Central memory CD8-positive, alpha-beta T cell (primary cell): ENCODE measurements around the gene SLC5A2.
"Not testable (repeated sequence)": the region's sequence is repeated elsewhere in the genome, so short reads cannot be mapped to it uniquely, and the experiment has no call there.

Experiments used
- ATAC-seq: fragments of 150-1000 bp; cut with Tn5 transposase; replicated peaks from 2 replicates; pipeline ENCODE4 v1.10.0; 2022; ENCODE audit warnings: mild to moderate bottlenecking, moderate FRiP score, moderate number of reproducible peaks; ENCODE audit not compliant: poor library complexity, severe bottlenecking; ENCODE audit errors: extremely low read depth
- DNase-seq, 2 donors: peaks; one replicate each; pipeline ENCODE4 v3.0.0; 2021; ENCODE audit warnings: low spot score in 2 of 2
- H3K27ac Mint-ChIP-seq: one replicate; pipeline ENCODE4 v1.8.0; 2022; ENCODE audit warnings: low read depth, mild to moderate bottlenecking, moderate library complexity, mixed read lengths
- H3K27me3 Mint-ChIP-seq: one replicate; pipeline ENCODE4 v1.8.0; 2022; ENCODE audit warnings: mixed read lengths
- H3K36me3 Mint-ChIP-seq: one replicate; pipeline ENCODE4 v1.8.0; 2022; ENCODE audit warnings: mild to moderate bottlenecking, moderate library complexity, mixed read lengths; ENCODE audit not compliant: insufficient read depth
- H3K4me1 Mint-ChIP-seq: one replicate; pipeline ENCODE4 v1.8.0; 2022; ENCODE audit warnings: mixed read lengths
- H3K4me3 Mint-ChIP-seq: one replicate; pipeline ENCODE4 v1.8.0; 2022; ENCODE audit warnings: mild to moderate bottlenecking, moderate library complexity, mixed read lengths
- H3K9me3 Mint-ChIP-seq: one replicate; pipeline ENCODE4 v1.8.0; 2022; ENCODE audit warnings: mixed read lengths

SLC5A2 gene

GRCh38 chr16:31474773-31475738, 7.9 kb upstream of the SLC5A2 start:
- no peak for ATAC-seq
- H3K9me3 Mint-ChIP-seq, result no peaks in the 10 kb centered on the region
- no peak overlapping the region for H3K4me3 Mint-ChIP-seq
- H3K27ac Mint-ChIP-seq, result no peak overlapping the region
- peaks cover 25% of the 10 kb centered on the region for H3K4me1 Mint-ChIP-seq
- DNase-seq, result no peak
- H3K27me3 Mint-ChIP-seq, result peaks cover 16% of the 10 kb centered on the region
- H3K36me3 Mint-ChIP-seq, result peaks cover 5% of the 10 kb centered on the region

DNA sequence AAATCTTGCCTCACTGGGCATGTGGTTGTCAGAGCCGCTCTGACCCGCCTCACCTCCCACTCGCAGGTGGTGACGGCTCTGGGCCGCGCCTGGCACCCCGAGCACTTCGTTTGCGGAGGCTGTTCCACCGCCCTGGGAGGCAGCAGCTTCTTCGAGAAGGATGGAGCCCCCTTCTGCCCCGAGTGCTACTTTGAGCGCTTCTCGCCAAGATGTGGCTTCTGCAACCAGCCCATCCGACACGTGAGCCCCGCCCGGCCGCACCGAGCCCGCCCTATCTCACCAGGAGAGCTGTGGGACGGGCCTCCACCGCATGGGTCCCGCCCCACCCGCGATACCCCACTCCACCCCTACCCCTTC, 7.0 kb upstream of the SLC5A2 start:
- no peak for DNase-seq
- ATAC-seq, result no peak
- peaks cover 25% of the 10 kb centered on the region for H3K4me1 Mint-ChIP-seq
- peak overlapping the region; percentile 82 for H3K4me3 Mint-ChIP-seq
- peaks cover 5% of the 10 kb centered on the region for H3K36me3 Mint-ChIP-seq
- H3K27ac Mint-ChIP-seq, result no peak overlapping the region
- H3K9me3 Mint-ChIP-seq, result no peaks in the 10 kb centered on the region
- peaks cover 16% of the 10 kb centered on the region for H3K27me3 Mint-ChIP-seq

DNA sequence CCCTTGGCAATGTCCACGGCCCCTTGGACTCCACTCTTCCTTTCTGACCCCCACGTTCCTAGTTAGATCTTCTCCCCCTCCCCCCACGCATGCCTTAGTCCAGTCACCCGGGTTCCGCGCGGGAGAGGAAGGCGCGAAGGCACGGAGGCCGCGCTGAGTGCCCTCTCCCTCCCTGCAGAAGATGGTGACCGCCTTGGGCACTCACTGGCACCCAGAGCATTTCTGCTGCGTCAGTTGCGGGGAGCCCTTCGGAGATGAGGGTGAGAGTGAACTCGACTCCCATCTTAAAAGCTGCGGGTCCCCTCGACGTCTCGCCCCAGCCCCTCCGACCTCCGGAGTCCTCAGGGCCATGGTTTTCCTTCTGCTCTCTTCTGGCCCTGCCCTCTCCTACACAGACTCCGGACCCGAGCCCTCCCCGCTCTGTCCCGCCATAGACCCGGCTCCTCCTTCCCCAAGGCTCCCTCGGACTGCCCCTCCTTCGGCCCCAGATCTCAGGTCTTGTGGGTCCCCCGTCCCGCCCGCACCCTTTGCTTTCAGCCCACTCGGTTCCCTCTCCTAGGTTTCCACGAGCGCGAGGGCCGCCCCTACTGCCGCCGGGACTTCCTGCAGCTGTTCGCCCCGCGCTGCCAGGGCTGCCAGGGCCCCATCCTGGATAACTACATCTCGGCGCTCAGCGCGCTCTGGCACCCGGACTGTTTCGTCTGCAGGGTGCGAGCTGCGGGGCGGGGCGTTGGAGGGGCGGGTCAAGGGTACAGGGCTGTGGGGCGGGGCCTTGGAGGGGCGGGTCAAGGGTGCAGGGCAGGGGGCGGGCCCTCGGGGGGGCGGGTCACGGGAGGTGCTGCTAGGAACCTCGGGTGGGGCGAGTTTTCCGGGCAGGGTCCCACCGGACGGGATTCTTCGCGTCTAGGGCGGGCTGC, 6.4 kb upstream of the SLC5A2 start:
- Mint-ChIP-seq H3K9me3 (no peaks in the 10 kb centered on the region), H3K4me3 (peak overlapping the region; percentile 82), H3K27me3 (peaks cover 16% of the 10 kb centered on the region), H3K4me1 (peaks cover 25% of the 10 kb centered on the region), H3K36me3 (peaks cover 5% of the 10 kb centered on the region), H3K27ac (no peak overlapping the region)
- ATAC-seq, result peak; percentile 79
- peak; percentile 51 to 52 for DNase-seq

DNA sequence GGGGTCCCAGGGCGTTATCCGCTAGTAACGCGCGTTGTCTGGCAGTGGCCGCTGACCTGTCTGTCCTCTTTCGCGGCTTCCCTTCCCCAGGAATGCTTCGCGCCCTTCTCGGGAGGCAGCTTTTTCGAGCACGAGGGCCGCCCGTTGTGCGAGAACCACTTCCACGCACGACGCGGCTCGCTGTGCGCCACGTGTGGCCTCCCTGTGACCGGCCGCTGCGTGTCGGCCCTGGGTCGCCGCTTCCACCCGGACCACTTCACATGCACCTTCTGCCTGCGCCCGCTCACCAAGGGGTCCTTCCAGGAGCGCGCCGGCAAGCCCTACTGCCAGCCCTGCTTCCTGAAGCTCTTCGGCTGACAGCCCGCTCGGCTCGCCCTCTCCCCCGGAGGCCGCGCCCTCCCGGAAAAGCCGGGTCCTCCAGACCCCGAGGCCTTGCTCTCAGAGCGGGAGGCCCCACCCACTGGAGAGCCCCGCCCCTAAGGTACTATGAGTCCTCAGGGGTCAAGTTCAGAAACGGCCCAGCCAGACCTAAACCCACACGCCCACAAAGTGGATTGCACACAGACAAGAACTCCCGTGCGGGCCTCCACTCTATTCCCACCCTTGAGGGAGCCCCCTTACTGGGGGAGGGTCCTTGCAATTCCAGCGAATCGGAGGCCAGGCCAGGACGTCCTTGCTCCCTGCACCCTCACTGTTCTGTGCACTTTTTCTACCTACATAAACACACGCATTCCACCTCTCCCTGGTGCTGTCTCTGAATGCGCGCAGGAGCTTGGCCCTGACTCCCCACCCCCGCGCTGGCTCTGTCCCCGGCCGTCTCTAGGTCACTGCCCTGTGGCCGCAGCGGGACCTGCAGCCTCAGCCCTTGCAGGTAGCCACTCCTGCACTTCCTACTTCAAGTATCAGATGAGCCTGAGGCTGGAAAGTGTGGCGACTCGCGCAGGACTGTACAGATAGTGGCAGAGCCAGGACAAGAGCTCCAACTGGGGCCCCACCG, 5.4 kb upstream of the SLC5A2 start:
- ATAC-seq, result peak; percentile 28
- Mint-ChIP-seq H3K9me3 (no peaks in the 10 kb centered on the region), H3K4me3 (peak overlapping the region; percentile 82), H3K36me3 (peaks cover 5% of the 10 kb centered on the region), H3K27ac (no peak overlapping the region), H3K4me1 (peaks cover 21% of the 10 kb centered on the region), H3K27me3 (peaks cover 12% of the 10 kb centered on the region)
- no peak for DNase-seq

- Mint-ChIP-seq H3K4me1 (peaks cover 19% of the 10 kb centered on the region), H3K27me3 (no peaks in the 10 kb centered on the region), H3K36me3 (peaks cover 5% of the 10 kb centered on the region), H3K27ac (no peak overlapping the region), H3K9me3 (no peaks in the 10 kb centered on the region), H3K4me3 (no peak overlapping the region)
- ATAC-seq (no peak), DNase-seq (no peak)
Measured at GRCh38 chr16:31478956-31479355, 4.0 kb upstream of the SLC5A2 start.

DNA sequence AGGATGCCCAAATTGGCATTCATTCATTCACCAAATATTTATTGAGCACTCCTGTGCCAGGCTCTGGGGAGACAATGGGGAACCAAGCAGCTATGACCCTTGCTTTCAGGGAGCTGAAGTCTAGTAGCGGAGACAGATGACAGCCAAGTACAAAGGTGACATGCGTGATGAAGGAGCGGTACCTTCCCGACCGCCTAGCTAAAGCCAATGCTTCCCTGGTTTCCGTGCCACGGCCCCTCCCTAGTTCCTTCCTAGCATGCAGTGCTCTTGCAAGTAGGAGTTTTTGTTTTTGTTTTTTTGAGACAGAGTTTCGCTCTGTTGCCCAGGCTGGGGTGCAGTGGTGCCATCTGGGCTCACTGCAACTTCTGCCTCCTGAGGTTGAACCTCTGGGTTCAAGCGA, 3.2 kb upstream of the SLC5A2 start:
- Mint-ChIP-seq H3K4me1 (peaks cover 19% of the 10 kb centered on the region), H3K27ac (no peak overlapping the region), H3K9me3 (no peaks in the 10 kb centered on the region), H3K27me3 (no peaks in the 10 kb centered on the region), H3K36me3 (peaks cover 5% of the 10 kb centered on the region), H3K4me3 (no peak overlapping the region)
- ATAC-seq, result no peak
- no peak for DNase-seq

- DNase-seq (no peak), ATAC-seq (no peak)
- Mint-ChIP-seq H3K36me3 (peaks cover 5% of the 10 kb centered on the region), H3K27ac (no peak overlapping the region), H3K4me1 (peaks cover 20% of the 10 kb centered on the region), H3K27me3 (no peaks in the 10 kb centered on the region), H3K9me3 (no peaks in the 10 kb centered on the region), H3K4me3 (no peak overlapping the region)
Measured at GRCh38 chr16:31480851-31481536, 1.9 kb upstream of the SLC5A2 start.

- not testable (repeated sequence) for H3K4me3 Mint-ChIP-seq, H3K27ac Mint-ChIP-seq, ATAC-seq, H3K27me3 Mint-ChIP-seq, DNase-seq, H3K36me3 Mint-ChIP-seq, H3K9me3 Mint-ChIP-seq
- H3K4me1 Mint-ChIP-seq, result peaks cover 11% of the 10 kb centered on the region
Measured at GRCh38 chr16:31484048-31484447, 1.1 kb downstream of the SLC5A2 start.

DNA sequence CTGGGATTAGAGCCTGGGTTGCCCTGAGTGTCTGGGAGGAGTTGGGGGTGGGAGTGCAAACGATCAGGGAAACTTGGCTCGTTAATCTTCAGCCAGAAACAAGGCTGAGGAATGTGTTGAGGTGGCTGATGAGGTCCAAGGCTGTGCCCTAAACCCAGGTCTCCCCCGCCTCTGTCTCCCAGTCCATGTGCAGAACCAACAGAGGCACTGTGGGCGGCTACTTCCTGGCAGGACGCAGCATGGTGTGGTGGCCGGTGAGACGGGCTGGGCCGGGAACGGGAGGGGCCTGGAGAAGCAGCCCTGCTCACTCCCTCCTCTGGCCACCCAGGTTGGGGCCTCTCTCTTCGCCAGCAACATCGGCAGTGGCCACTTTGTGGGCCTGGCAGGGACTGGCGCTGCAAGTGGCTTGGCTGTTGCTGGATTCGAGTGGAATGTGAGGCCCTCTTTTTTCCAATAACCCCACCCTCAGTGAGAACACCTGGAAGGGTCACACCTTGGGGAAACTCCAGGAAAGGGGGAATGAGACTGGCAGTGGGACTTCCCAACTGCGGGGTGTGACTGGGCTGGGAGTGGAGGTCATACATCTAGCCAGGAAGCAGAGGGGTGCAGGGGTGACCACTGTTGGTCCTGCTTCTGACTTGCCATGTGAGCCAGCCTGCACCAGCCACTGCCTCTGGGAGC, 1.7 kb downstream of the SLC5A2 start:
- no peaks in the 10 kb centered on the region for H3K27me3 Mint-ChIP-seq
- H3K27ac Mint-ChIP-seq, result no peak overlapping the region
- H3K4me3 Mint-ChIP-seq, result no peak overlapping the region
- DNase-seq, result no peak
- ATAC-seq, result no peak
- no peaks in the 10 kb centered on the region for H3K9me3 Mint-ChIP-seq
- H3K4me1 Mint-ChIP-seq, result peaks cover 11% of the 10 kb centered on the region
- H3K36me3 Mint-ChIP-seq, result peaks cover 2% of the 10 kb centered on the region

- no peak for ATAC-seq
- Mint-ChIP-seq H3K4me3 (no peak overlapping the region), H3K9me3 (no peaks in the 10 kb centered on the region), H3K36me3 (peaks cover 2% of the 10 kb centered on the region), H3K27me3 (no peaks in the 10 kb centered on the region), H3K27ac (no peak overlapping the region), H3K4me1 (peaks cover 11% of the 10 kb centered on the region)
- DNase-seq, result no peak
Measured at GRCh38 chr16:31485571-31485970, 2.6 kb downstream of the SLC5A2 start.

- Mint-ChIP-seq H3K4me3 (peak overlapping the region; percentile 87), H3K27me3 (no peaks in the 10 kb centered on the region), H3K36me3 (peaks cover 2% of the 10 kb centered on the region), H3K9me3 (no peaks in the 10 kb centered on the region), H3K27ac (no peak overlapping the region), H3K4me1 (peaks cover 11% of the 10 kb centered on the region)
- ATAC-seq (no peak), DNase-seq (no peak)
Measured at GRCh38 chr16:31486045-31486444, 3.1 kb downstream of the SLC5A2 start.
